ENCODE results near the gene CPZ. TPM values are rescaled to one million over a fixed set of nuclear protein-coding genes. Genes with fewer than 3 reads are reported as not detected.

CPZ gene
- total RNA-seq, 1 donor from 2014 or later = not detected

- TF ChIP-seq EZH2phosphoT487 (IDR thresholded peaks at IDR 0.05) (no peak), EZH2 (IDR thresholded peaks at IDR 0.05) (no peak), CTCF (IDR thresholded peaks at IDR 0.05) (no peak)
- Mint-ChIP-seq H3K27me3 (ENCODE audit: insufficient read depth, low read depth) (peaks cover 23% of the 10 kb centered on the region), H3K4me1 (peaks cover 11% of the 10 kb centered on the region), H3K36me3 (no peaks in the 10 kb centered on the region), H3K9me3 (no peaks in the 10 kb centered on the region), H3K4me3 (no peak overlapping the region), H3K27ac (no peak overlapping the region)
- Histone ChIP-seq H3K27ac (no peak overlapping the region), H4K20me1 (ENCODE audit: low read depth) (no peaks in the 10 kb centered on the region), H3K79me2 (ENCODE audit: low read depth) (no peaks in the 10 kb centered on the region), H3F3A (ENCODE audit: low read depth) (no peaks in the 10 kb centered on the region), H3K27me3 (no peaks in the 10 kb centered on the region), H3K9ac (no peak overlapping the region), H3K9me3 (ENCODE audit: low read depth) (no peaks in the 10 kb centered on the region), H3K4me2 (no peak overlapping the region), H3K36me3 (no peaks in the 10 kb centered on the region), H3K4me1 (peaks cover 20% of the 10 kb centered on the region), H2AFZ (replicated peaks) (no peak overlapping the region), H3K4me3 (no peak overlapping the region)
- no peak for DNase-seq (ENCODE audit: low spot score)
Observed at GRCh38 chr4:8643441-8643840, 50.9 kb downstream of the CPZ start.

- H3K4me2 ChIP-seq = no peak overlapping the region
- no peaks in the 10 kb centered on the region for H3K27me3 ChIP-seq
- no peak overlapping the region for H3K27ac ChIP-seq
- no peaks in the 10 kb centered on the region for H3F3A ChIP-seq (ENCODE audit: low read depth)
- no peak overlapping the region for H2AFZ ChIP-seq (replicated peaks)
- H3K9ac ChIP-seq = no peak overlapping the region
- Mint-ChIP-seq H3K36me3 (no peaks in the 10 kb centered on the region), H3K27me3 (ENCODE audit: insufficient read depth, low read depth) (peaks cover 19% of the 10 kb centered on the region), H3K4me1 (peaks cover 14% of the 10 kb centered on the region), H3K27ac (no peak overlapping the region), H3K9me3 (no peaks in the 10 kb centered on the region), H3K4me3 (no peak overlapping the region)
- H3K9me3 ChIP-seq (ENCODE audit: low read depth) = no peaks in the 10 kb centered on the region
- no peak for TF ChIP-seq EZH2 (IDR thresholded peaks at IDR 0.05)
- no peak for TF ChIP-seq CTCF (IDR thresholded peaks at IDR 0.05)
- TF ChIP-seq EZH2phosphoT487 (IDR thresholded peaks at IDR 0.05) = no peak
- no peaks in the 10 kb centered on the region for H3K79me2 ChIP-seq (ENCODE audit: low read depth)
- H3K4me1 ChIP-seq = peaks cover 20% of the 10 kb centered on the region
- no peak overlapping the region for H3K4me3 ChIP-seq
- H3K36me3 ChIP-seq = no peaks in the 10 kb centered on the region
- H4K20me1 ChIP-seq (ENCODE audit: low read depth) = no peaks in the 10 kb centered on the region
- DNase-seq (ENCODE audit: low spot score) = no peak
Observed at GRCh38 chr4:8643986-8644385, 51.4 kb downstream of the CPZ start.

GRCh38 chr4:8644461-8644891 lies 51.9 kb downstream of the CPZ start:
- no peaks in the 10 kb centered on the region for H3F3A ChIP-seq (ENCODE audit: low read depth)
- no peak overlapping the region for H3K4me3 ChIP-seq
- no peak overlapping the region for H3K27ac ChIP-seq
- H3K9me3 ChIP-seq (ENCODE audit: low read depth) = no peaks in the 10 kb centered on the region
- H3K36me3 ChIP-seq = no peaks in the 10 kb centered on the region
- H3K27ac Mint-ChIP-seq = no peak overlapping the region
- H3K4me1 ChIP-seq = peaks cover 25% of the 10 kb centered on the region
- H3K9ac ChIP-seq = no peak overlapping the region
- TF ChIP-seq EZH2 (IDR thresholded peaks at IDR 0.05) (no peak), CTCF (IDR thresholded peaks at IDR 0.05) (no peak), EZH2phosphoT487 (IDR thresholded peaks at IDR 0.05) (no peak)
- H3K9me3 Mint-ChIP-seq = no peaks in the 10 kb centered on the region
- peak; percentile 61 for DNase-seq (ENCODE audit: low spot score)
- no peaks in the 10 kb centered on the region for H3K36me3 Mint-ChIP-seq
- H3K4me1 Mint-ChIP-seq = peaks cover 19% of the 10 kb centered on the region
- peaks cover 21% of the 10 kb centered on the region for H3K27me3 Mint-ChIP-seq (ENCODE audit: insufficient read depth, low read depth)
- no peak overlapping the region for H2AFZ ChIP-seq (replicated peaks)
- H3K79me2 ChIP-seq (ENCODE audit: low read depth) = no peaks in the 10 kb centered on the region
- H4K20me1 ChIP-seq (ENCODE audit: low read depth) = no peaks in the 10 kb centered on the region
- H3K4me2 ChIP-seq = no peak overlapping the region
- no peak overlapping the region for H3K4me3 Mint-ChIP-seq
- H3K27me3 ChIP-seq = no peaks in the 10 kb centered on the region
